ENCODE data around the gene RSPH1. TPM values are rescaled to one million over a fixed set of nuclear protein-coding genes. Genes with fewer than 3 reads are reported as not detected.
A peak's percentile ranks its signal among the peaks of the same experiment; 100 is the strongest.

Gene RSPH1
- total RNA-seq, 1 experiment from 2014 or later, result 0.51 TPM

DNA sequence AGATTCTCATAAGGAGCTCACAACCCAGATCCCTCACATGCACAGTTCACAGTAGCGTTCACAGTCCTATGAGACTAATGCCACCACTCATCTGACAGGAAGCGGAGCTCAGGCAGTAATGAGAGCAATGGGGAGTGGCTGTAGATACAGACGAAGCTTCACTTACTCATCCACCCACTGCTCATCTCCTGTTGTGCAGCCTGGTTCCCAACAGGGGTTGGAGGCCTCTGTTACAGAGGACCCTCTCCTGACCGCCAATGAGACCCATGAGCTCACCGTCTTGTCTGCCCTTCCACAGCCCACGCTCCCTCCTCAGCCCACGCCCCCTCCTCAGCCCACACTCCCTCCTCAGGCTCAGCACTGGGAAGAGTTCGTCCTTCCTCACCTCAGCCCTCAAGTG lies 39.6 kb downstream of the RSPH1 start:
- H3K9ac ChIP-seq (ENCODE audit: low read length), result no peak overlapping the region
- DNase-seq, result peak; percentile 46
- no TSS peak for BruUV-seq (replicated peaks)

DNA sequence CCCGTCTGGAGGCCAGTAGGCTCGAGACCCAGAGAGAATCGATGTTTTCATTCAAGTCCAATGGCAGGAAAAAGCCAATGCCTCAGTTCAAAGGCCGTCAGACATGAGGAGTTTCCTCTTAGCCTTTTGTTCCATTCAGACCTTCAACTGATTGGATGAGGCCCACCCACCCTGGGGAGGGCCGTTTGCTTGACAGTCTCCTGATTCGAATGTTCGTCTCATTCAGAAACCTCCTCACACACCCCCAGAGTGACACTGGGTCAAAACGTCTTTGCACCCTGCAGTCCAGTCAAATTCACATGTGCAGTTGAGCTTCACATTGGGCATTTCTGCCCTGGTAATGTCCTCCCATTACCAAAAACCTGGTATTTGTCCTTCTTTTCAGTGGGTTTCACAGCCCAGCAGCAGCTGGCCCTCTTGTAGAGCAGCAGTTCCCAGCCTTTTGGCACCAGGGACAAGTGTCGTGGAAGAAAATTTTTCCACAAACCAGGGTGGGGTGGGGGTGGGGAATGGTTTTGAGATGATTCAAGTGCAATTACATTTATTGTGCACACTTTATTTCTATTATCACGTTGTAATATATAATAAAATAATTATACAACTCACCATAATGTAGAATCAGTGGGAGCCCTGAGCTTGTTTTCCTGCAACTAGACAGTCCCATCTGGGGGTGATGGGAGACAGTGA lies 40.1 kb downstream of the RSPH1 start:
- Histone ChIP-seq H3K4me1 (ENCODE audit: insufficient read depth, low read length) (no peaks in the 10 kb centered on the region; the same call in 1 of the 2 replicates), H3K36me3 (ENCODE audit: low read depth, low read length) (no peaks in the 10 kb centered on the region), H3K79me2 (ENCODE audit: low read length) (no peaks in the 10 kb centered on the region), H3K9me3 (ENCODE audit: low read length) (no peaks in the 10 kb centered on the region), H3F3A (ENCODE audit: low read length, unreplicated experiment) (no peaks in the 10 kb centered on the region), H4K20me1 (ENCODE audit: low read length) (no peaks in the 10 kb centered on the region), H3K27me3 (ENCODE audit: low read length) (no peaks in the 10 kb centered on the region), H2AFZ (ENCODE audit: low read length) (no peak overlapping the region), H3K4me3 (ENCODE audit: low read length) (no peak overlapping the region), H3K9me2 (replicated peaks; ENCODE audit: low read length) (no peaks in the 10 kb centered on the region), H3K27ac (ENCODE audit: low read length) (no peak overlapping the region), H3K9ac (ENCODE audit: low read length) (no peak overlapping the region), H3K4me2 (ENCODE audit: low read length) (no peak overlapping the region)
- ChIA-PET POLR2A (ENCODE audit: unreplicated experiment) (interaction anchor here (0.7 kb wide), 1 partner anchor 469 kb away, joined by 4 read pairs; no protein-coding TSS in a partner anchor), CTCF (interaction anchor here (0.6 kb wide), 1 partner anchor 146 kb away, joined by 3 read pairs; no protein-coding TSS in a partner anchor)
- no peak for ATAC-seq
- BruUV-seq (replicated peaks), result no TSS peak
- no peak for DNase-seq
- TF ChIP-seq CTCF (conservative IDR thresholded peaks at IDR 0.05; ENCODE audit: low read depth, low read length) (no peak), EZH2 (IDR thresholded peaks at IDR 0.05; ENCODE audit: low read length, unreplicated experiment) (no peak), EZH2phosphoT487 (IDR thresholded peaks at IDR 0.05; ENCODE audit: borderline replicate concordance, low read length) (no peak)
- intact Hi-C loops (cut with micrococcal nuclease), result no loop called here

More for the DNA sequence above, 39.6 kb downstream of the RSPH1 start:
- no peak for TF ChIP-seq CTCF (conservative IDR thresholded peaks at IDR 0.05; ENCODE audit: low read depth, low read length)
- no peak for TF ChIP-seq EZH2 (IDR thresholded peaks at IDR 0.05; ENCODE audit: low read length, unreplicated experiment)
- TF ChIP-seq EZH2phosphoT487 (IDR thresholded peaks at IDR 0.05; ENCODE audit: borderline replicate concordance, low read length), result no peak
- Histone ChIP-seq H3F3A (ENCODE audit: low read length, unreplicated experiment) (no peaks in the 10 kb centered on the region), H3K9me3 (ENCODE audit: low read length) (no peaks in the 10 kb centered on the region), H3K36me3 (ENCODE audit: low read depth, low read length) (no peaks in the 10 kb centered on the region), H3K27ac (ENCODE audit: low read length) (no peak overlapping the region), H3K27me3 (ENCODE audit: low read length) (no peaks in the 10 kb centered on the region), H3K4me3 (ENCODE audit: low read length) (no peak overlapping the region), H3K9me2 (replicated peaks; ENCODE audit: low read length) (no peaks in the 10 kb centered on the region), H2AFZ (ENCODE audit: low read length) (no peak overlapping the region), H4K20me1 (ENCODE audit: low read length) (no peaks in the 10 kb centered on the region), H3K79me2 (ENCODE audit: low read length) (no peaks in the 10 kb centered on the region), H3K4me2 (ENCODE audit: low read length) (no peak overlapping the region), H3K4me1 (ENCODE audit: insufficient read depth, low read length) (no peaks in the 10 kb centered on the region; the same call in 1 of the 2 replicates)
- ATAC-seq, result peak; percentile 73
- CTCF ChIA-PET, result interaction anchor here (0.6 kb wide), 1 partner anchor 147 kb away, joined by 3 read pairs; no protein-coding TSS in a partner anchor
- intact Hi-C loops (cut with micrococcal nuclease), result no loop called here
- POLR2A ChIA-PET (ENCODE audit: unreplicated experiment), result interaction anchor here (0.7 kb wide), 1 partner anchor 470 kb away, joined by 4 read pairs; no protein-coding TSS in a partner anchor

DNA sequence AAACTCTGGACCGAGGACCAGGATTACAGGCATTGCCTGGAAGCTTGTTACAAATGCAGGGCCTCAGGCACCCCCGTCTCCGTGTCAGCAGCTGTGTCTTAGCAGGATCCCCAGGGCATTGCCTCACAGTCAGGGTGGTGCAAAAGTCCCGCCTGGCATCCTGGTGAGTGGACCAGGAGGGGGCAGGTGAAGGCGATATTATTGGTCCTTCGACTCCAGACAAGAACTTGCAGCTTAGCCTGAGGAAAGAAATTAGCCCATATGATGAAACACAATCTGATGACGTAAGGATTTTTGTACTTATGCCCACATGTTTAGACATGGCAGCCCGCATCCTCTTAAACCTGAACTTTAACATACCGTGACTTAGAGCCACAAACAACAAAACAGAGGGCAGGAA lies 40.8 kb downstream of the RSPH1 start:
- no peaks in the 10 kb centered on the region for H3F3A ChIP-seq (ENCODE audit: low read length, unreplicated experiment)
- no peaks in the 10 kb centered on the region for H3K79me2 ChIP-seq (ENCODE audit: low read length)
- H4K20me1 ChIP-seq (ENCODE audit: low read length), result no peaks in the 10 kb centered on the region
- no peaks in the 10 kb centered on the region for H3K9me2 ChIP-seq (replicated peaks; ENCODE audit: low read length)
- no peaks in the 10 kb centered on the region for H3K9me3 ChIP-seq (ENCODE audit: low read length)
- CTCF ChIA-PET, result no interaction called here
- H3K4me3 ChIP-seq (ENCODE audit: low read length), result no peak overlapping the region
- no peak overlapping the region for H3K27ac ChIP-seq (ENCODE audit: low read length)
- H3K4me2 ChIP-seq (ENCODE audit: low read length), result no peak overlapping the region
- no peak for DNase-seq
- H2AFZ ChIP-seq (ENCODE audit: low read length), result no peak overlapping the region
- ATAC-seq, result no peak
- intact Hi-C loops (cut with micrococcal nuclease), result no loop called here
- no peak for TF ChIP-seq CTCF (conservative IDR thresholded peaks at IDR 0.05; ENCODE audit: low read depth, low read length)
- TF ChIP-seq EZH2 (IDR thresholded peaks at IDR 0.05; ENCODE audit: low read length, unreplicated experiment), result no peak
- TF ChIP-seq EZH2phosphoT487 (IDR thresholded peaks at IDR 0.05; ENCODE audit: borderline replicate concordance, low read length), result no peak
- no peaks in the 10 kb centered on the region; the same call in 1 of the 2 replicates for H3K4me1 ChIP-seq (ENCODE audit: insufficient read depth, low read length)
- H3K36me3 ChIP-seq (ENCODE audit: low read depth, low read length), result no peaks in the 10 kb centered on the region
- POLR2A ChIA-PET (ENCODE audit: unreplicated experiment), result no interaction called here
- no TSS peak for BruUV-seq (replicated peaks)
- no peaks in the 10 kb centered on the region for H3K27me3 ChIP-seq (ENCODE audit: low read length)
- H3K9ac ChIP-seq (ENCODE audit: low read length), result no peak overlapping the region
